Measurements from ENCODE around the gene B3GALT6.

GRCh38 chr1:1221887-1222574, 10.0 kb upstream of the B3GALT6 start:
- TF ChIP-seq EZH2phosphoT487 (IDR thresholded peaks at IDR 0.05; ENCODE audit: insufficient read depth, low read depth) = no peak
- no peak for TF ChIP-seq EZH2 (IDR thresholded peaks at IDR 0.05; ENCODE audit: insufficient read depth, poor library complexity, severe bottlenecking)
